IMR-90 (cell line): ENCODE data around the gene RPEL1.

Experiments
- CEBPB ChIP-seq: IDR thresholded peaks from 2 replicates; pipeline ENCODE4 v1.6.1; 2012; ENCODE audit warnings: low read depth, low read length, improper control_type of control experiment
- CHD1 ChIP-seq: IDR thresholded peaks from 2 replicates; pipeline ENCODE4 v1.6.1; 2012; ENCODE audit warnings: low read depth, low read length, improper control_type of control experiment
- FOS ChIP-seq: fragments of 150-350 bp; IDR thresholded peaks from 2 replicates; pipeline ENCODE4 v1.6.1; 2016; ENCODE audit warnings: low read depth, low read length
- MAFK ChIP-seq: IDR thresholded peaks from 2 replicates; pipeline ENCODE4 v1.6.1; 2012; ENCODE audit warnings: low read depth, low read length, improper control_type of control experiment
- MAZ ChIP-seq: IDR thresholded peaks from 2 replicates; pipeline ENCODE4 v1.6.1; 2012; ENCODE audit warnings: low read depth, mild to moderate bottlenecking, low read length, improper control_type of control experiment, moderate library complexity, borderline replicate concordance
- POLR2A ChIP-seq: IDR thresholded peaks from 2 replicates; pipeline ENCODE4 v1.6.1; 2012; ENCODE audit warnings: mild to moderate bottlenecking, low read depth, low read length
- RCOR1 ChIP-seq: IDR thresholded peaks from 2 replicates; pipeline ENCODE4 v1.6.1; 2012; ENCODE audit warnings: mild to moderate bottlenecking, low read length, improper control_type of control experiment; ENCODE audit not compliant: insufficient replicate concordance
- RFX5 ChIP-seq: IDR thresholded peaks from 2 replicates; pipeline ENCODE4 v1.8.0; 2012; ENCODE audit warnings: low read depth, mild to moderate bottlenecking, low read length, moderate library complexity
- TF ChIP-seq, protein P1 (sequence below): conservative IDR thresholded peaks from 2 replicates; pipeline ENCODE4 v1.5.1; 2012; ENCODE audit warnings: mild to moderate bottlenecking, low read depth, low read length, improper control_type of control experiment

- no peak for TF ChIP-seq POLR2A
- TF ChIP-seq FOS, result no peak
- TF ChIP-seq, protein P1, sequence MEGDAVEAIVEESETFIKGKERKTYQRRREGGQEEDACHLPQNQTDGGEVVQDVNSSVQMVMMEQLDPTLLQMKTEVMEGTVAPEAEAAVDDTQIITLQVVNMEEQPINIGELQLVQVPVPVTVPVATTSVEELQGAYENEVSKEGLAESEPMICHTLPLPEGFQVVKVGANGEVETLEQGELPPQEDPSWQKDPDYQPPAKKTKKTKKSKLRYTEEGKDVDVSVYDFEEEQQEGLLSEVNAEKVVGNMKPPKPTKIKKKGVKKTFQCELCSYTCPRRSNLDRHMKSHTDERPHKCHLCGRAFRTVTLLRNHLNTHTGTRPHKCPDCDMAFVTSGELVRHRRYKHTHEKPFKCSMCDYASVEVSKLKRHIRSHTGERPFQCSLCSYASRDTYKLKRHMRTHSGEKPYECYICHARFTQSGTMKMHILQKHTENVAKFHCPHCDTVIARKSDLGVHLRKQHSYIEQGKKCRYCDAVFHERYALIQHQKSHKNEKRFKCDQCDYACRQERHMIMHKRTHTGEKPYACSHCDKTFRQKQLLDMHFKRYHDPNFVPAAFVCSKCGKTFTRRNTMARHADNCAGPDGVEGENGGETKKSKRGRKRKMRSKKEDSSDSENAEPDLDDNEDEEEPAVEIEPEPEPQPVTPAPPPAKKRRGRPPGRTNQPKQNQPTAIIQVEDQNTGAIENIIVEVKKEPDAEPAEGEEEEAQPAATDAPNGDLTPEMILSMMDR, result no peak
- TF ChIP-seq CHD1, result no peak
- TF ChIP-seq MAZ, result no peak
- no peak for TF ChIP-seq RFX5
- TF ChIP-seq CEBPB, result no peak
- no peak for TF ChIP-seq RCOR1
- TF ChIP-seq MAFK, result no peak
Measured at GRCh38 chr10:103259989-103260388, 14.3 kb downstream of the RPEL1 start.
